ENCODE measurements around the gene ZNF217. TPM values are rescaled to one million over a fixed set of nuclear protein-coding genes. Genes with fewer than 3 reads are reported as not detected.
"Not testable (repeated sequence)": the region's sequence is repeated elsewhere in the genome, so short reads cannot be mapped to it uniquely, and the experiment has no call there.

Gene ZNF217
- total and polyA plus RNA-seq, 7 experiments from 2014 or later = 17.3 to 104 (median 75.6) TPM

GRCh38 chr20:53616489-53616888 lies 22.9 kb upstream of the ZNF217 start:
- peaks cover 6 to 12% of the 10 kb centered on the region in 2 donors for H3K4me1 ChIP-seq (ENCODE audit: control insufficient read depth in 2 of 2, insufficient read depth in 2 of 2, low read length in 2 of 2)
- H3K27ac Mint-ChIP-seq; H3K27me3 Mint-ChIP-seq; ATAC-seq; H3K27ac ChIP-seq (ENCODE audit: low read depth, low read length); H3K4me3 Mint-ChIP-seq; H3K36me3 ChIP-seq (ENCODE audit: control insufficient read depth in 2 of 3, insufficient read depth in 3 of 3, low read length in 3 of 3); intact Hi-C loops (cut with micrococcal nuclease); H3K9me3 Mint-ChIP-seq; H3K27me3 ChIP-seq (ENCODE audit: control insufficient read depth in 2 of 2, insufficient read depth in 2 of 2, low read length in 2 of 2); H3K9me3 ChIP-seq (ENCODE audit: control insufficient read depth in 2 of 3, low read length in 3 of 3); H3K36me3 Mint-ChIP-seq; H3K4me3 ChIP-seq (ENCODE audit: low read length); DNase-seq: not testable (repeated sequence)
- ChIA-PET POLR2A (interaction anchor here (0.6 to 1.5 kb wide), 3 partner anchors 10 to 123 kb away, joined by 4 to 5 read pairs (median 4); no protein-coding TSS in a partner anchor), CTCF (interaction anchor here (0.6 to 1.4 kb wide), 3 partner anchors 19 to 75 kb away, joined by 3 to 7 read pairs (median 3); no protein-coding TSS in a partner anchor)
- peaks cover 5 to 29% (median 20%) of the 10 kb centered on the region in 7 donors for H3K4me1 Mint-ChIP-seq

- H3K4me1 Mint-ChIP-seq = peaks cover 10 to 35% (median 29%) of the 10 kb centered on the region in 7 donors
- ATAC-seq = no peak
- intact Hi-C loops (cut with micrococcal nuclease) = no loop called here
- H3K4me1 ChIP-seq (ENCODE audit: control insufficient read depth in 2 of 2, insufficient read depth in 2 of 2, low read length in 2 of 2) = peaks cover 8 to 14% of the 10 kb centered on the region in 2 donors
- peak overlapping the region in 8 of 9 donors; percentile 29 to 78 (median 65) for H3K27ac Mint-ChIP-seq
- DNase-seq = no peak
- no peak overlapping the region for H3K27ac ChIP-seq (ENCODE audit: low read depth, low read length)
- no peaks in the 10 kb centered on the region for H3K36me3 ChIP-seq (ENCODE audit: control insufficient read depth in 2 of 3, insufficient read depth in 3 of 3, low read length in 3 of 3)
- H3K36me3 Mint-ChIP-seq = peaks cover 0 to 5% (median 0%) of the 10 kb centered on the region in 5 donors
- no peaks in the 10 kb centered on the region for H3K27me3 Mint-ChIP-seq
- peaks cover 0 to 3% (median 0%) of the 10 kb centered on the region in 11 donors for H3K9me3 Mint-ChIP-seq
- H3K9me3 ChIP-seq (ENCODE audit: control insufficient read depth in 2 of 3, low read length in 3 of 3) = no peaks in the 10 kb centered on the region
- no peak overlapping the region for H3K4me3 ChIP-seq (ENCODE audit: low read length)
- no peak overlapping the region for H3K4me3 Mint-ChIP-seq
- ChIA-PET CTCF (interaction anchor here (0.7 to 1.5 kb wide), 3 partner anchors 25 to 81 kb away, joined by 3 to 4 read pairs (median 3); no protein-coding TSS in a partner anchor), POLR2A (interaction anchor here (0.8 to 10.9 kb wide), 12 partner anchors 9 to 233 kb away, joined by 3 to 136 read pairs (median 4); partner anchors contain the start of gene ZNF217)
- no peaks in the 10 kb centered on the region for H3K27me3 ChIP-seq (ENCODE audit: control insufficient read depth in 2 of 2, insufficient read depth in 2 of 2, low read length in 2 of 2)
Measured at GRCh38 chr20:53613748-53614147, 20.1 kb upstream of the ZNF217 start.

DNA sequence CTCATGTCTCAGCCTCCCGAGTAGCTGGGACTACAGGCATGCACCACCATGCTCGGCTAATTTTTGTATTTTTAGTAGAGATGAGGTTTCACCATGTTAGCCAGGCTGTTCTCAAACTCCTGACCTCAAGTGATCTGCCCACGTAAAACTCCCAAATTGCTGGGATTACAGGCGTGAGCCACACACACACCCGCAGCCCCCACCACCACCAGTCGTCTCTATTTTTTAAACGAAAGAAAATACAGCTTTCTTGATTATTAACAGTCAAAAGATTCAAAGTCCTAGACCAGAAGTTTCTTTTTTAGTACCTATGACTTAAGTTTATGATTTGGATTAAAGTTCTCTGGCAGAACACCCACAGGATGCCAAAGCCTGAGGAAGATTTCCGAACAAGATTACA lies 18.6 kb upstream of the ZNF217 start:
- peak in 1 of 9 donors; percentile 3 for DNase-seq
- H3K9me3 ChIP-seq (ENCODE audit: control insufficient read depth in 2 of 3, low read length in 3 of 3); H3K27me3 ChIP-seq (ENCODE audit: control insufficient read depth in 2 of 2, insufficient read depth in 2 of 2, low read length in 2 of 2); H3K27ac ChIP-seq (ENCODE audit: low read depth, low read length); H3K27me3 Mint-ChIP-seq; H3K4me3 ChIP-seq (ENCODE audit: low read length); H3K9me3 Mint-ChIP-seq; H3K36me3 Mint-ChIP-seq; H3K36me3 ChIP-seq (ENCODE audit: control insufficient read depth in 2 of 3, insufficient read depth in 3 of 3, low read length in 3 of 3); H3K4me3 Mint-ChIP-seq; intact Hi-C loops (cut with micrococcal nuclease); ATAC-seq: not testable (repeated sequence)
- ChIA-PET POLR2A (interaction anchor here (0.7 to 10.9 kb wide), 6 partner anchors 10 to 301 kb away, joined by 3 to 136 read pairs (median 6); partner anchors contain the start of gene ZNF217), CTCF (interaction anchor here (0.7 to 1.7 kb wide), 3 partner anchors 16 to 304 kb away, joined by 4 to 7 read pairs (median 6); no protein-coding TSS in a partner anchor)
- Mint-ChIP-seq H3K27ac (peak overlapping the region in 7 of 9 donors; percentile 19 to 85 (median 78)), H3K4me1 (peaks cover 10 to 44% (median 36%) of the 10 kb centered on the region in 7 donors)
- H3K4me1 ChIP-seq (ENCODE audit: control insufficient read depth in 2 of 2, insufficient read depth in 2 of 2, low read length in 2 of 2) = peaks cover 12 to 22% of the 10 kb centered on the region in 2 donors

GRCh38 chr20:53611449-53611894 lies 17.8 kb upstream of the ZNF217 start:
- ATAC-seq (no peak), DNase-seq (peak in 1 of 9 donors; percentile 15)
- POLR2A ChIA-PET = interaction anchor here (0.7 to 10.9 kb wide), 9 partner anchors 11 to 1579 kb away, joined by 3 to 136 read pairs (median 9); partner anchors contain the start of gene ZNF217
- Histone ChIP-seq H3K4me3 (ENCODE audit: low read length) (no peak overlapping the region), H3K27ac (ENCODE audit: low read depth, low read length) (peak overlapping the region; percentile 35), H3K9me3 (ENCODE audit: control insufficient read depth in 2 of 3, low read length in 3 of 3) (no peaks in the 10 kb centered on the region), H3K4me1 (ENCODE audit: control insufficient read depth in 2 of 2, insufficient read depth in 2 of 2, low read length in 2 of 2) (peaks cover 12 to 22% of the 10 kb centered on the region in 2 donors), H3K36me3 (ENCODE audit: control insufficient read depth in 2 of 3, insufficient read depth in 3 of 3, low read length in 3 of 3) (no peaks in the 10 kb centered on the region), H3K27me3 (ENCODE audit: control insufficient read depth in 2 of 2, insufficient read depth in 2 of 2, low read length in 2 of 2) (no peaks in the 10 kb centered on the region)
- H3K9me3 Mint-ChIP-seq = peaks cover 0 to 3% (median 0%) of the 10 kb centered on the region in 11 donors
- CTCF ChIA-PET = interaction anchor here (0.6 to 1.4 kb wide), 3 partner anchors 9 to 261 kb away, joined by 3 to 6 read pairs (median 3); no protein-coding TSS in a partner anchor
- H3K4me1 Mint-ChIP-seq = peaks cover 10 to 46% (median 37%) of the 10 kb centered on the region in 7 donors
- no peak overlapping the region for H3K4me3 Mint-ChIP-seq
- H3K27me3 Mint-ChIP-seq = no peaks in the 10 kb centered on the region
- intact Hi-C loops (cut with micrococcal nuclease) = no loop called here
- H3K36me3 Mint-ChIP-seq = peaks cover 0 to 6% (median 2%) of the 10 kb centered on the region in 5 donors
- H3K27ac Mint-ChIP-seq = peak overlapping the region in 8 of 9 donors; percentile 48 to 81 (median 76)

- ATAC-seq = peak; percentile 88
- Histone ChIP-seq H3K27me3 (ENCODE audit: control insufficient read depth in 2 of 2, insufficient read depth in 2 of 2, low read length in 2 of 2) (no peaks in the 10 kb centered on the region), H3K27ac (ENCODE audit: low read depth, low read length) (peak overlapping the region; percentile 67), H3K4me1 (ENCODE audit: control insufficient read depth in 2 of 2, insufficient read depth in 2 of 2, low read length in 2 of 2) (peaks cover 12 to 22% of the 10 kb centered on the region in 2 donors), H3K36me3 (ENCODE audit: control insufficient read depth in 2 of 3, insufficient read depth in 3 of 3, low read length in 3 of 3) (no peaks in the 10 kb centered on the region), H3K9me3 (ENCODE audit: control insufficient read depth in 2 of 3, low read length in 3 of 3) (no peaks in the 10 kb centered on the region), H3K4me3 (ENCODE audit: low read length) (peak overlapping the region; percentile 49)
- peak; percentile 38 to 90 (median 83) for DNase-seq
- H3K27me3 Mint-ChIP-seq = no peaks in the 10 kb centered on the region
- peaks cover 0 to 3% (median 0%) of the 10 kb centered on the region in 11 donors for H3K9me3 Mint-ChIP-seq
- peak overlapping the region; percentile 92 to 99 (median 98) for H3K27ac Mint-ChIP-seq
- ChIA-PET CTCF (interaction anchor here (0.6 to 1.6 kb wide), 11 partner anchors 10 to 326 kb away, joined by 3 to 11 read pairs (median 4); no protein-coding TSS in a partner anchor), POLR2A (interaction anchor here (0.6 to 10.9 kb wide), 39 partner anchors 8 to 1418 kb away, joined by 3 to 136 read pairs (median 5); partner anchors contain the start of genes ZFP64 and ZNF217)
- intact Hi-C loops (cut with micrococcal nuclease) = loop anchor here (1.0 to 2.0 kb wide), 9 partner anchors 12 to 97 kb away; no protein-coding TSS in a partner anchor
- H3K4me1 Mint-ChIP-seq = peaks cover 15 to 53% (median 44%) of the 10 kb centered on the region in 7 donors
- peak overlapping the region; percentile 76 to 95 (median 86) for H3K4me3 Mint-ChIP-seq
- peaks cover 0 to 8% (median 7%) of the 10 kb centered on the region in 5 donors for H3K36me3 Mint-ChIP-seq
Measured at GRCh38 chr20:53609491-53610445, 16.1 kb upstream of the ZNF217 start.
